OCI-M2 (cell line): ENCODE data around the gene AIMP2.
"Not testable (repeated sequence)": the region's sequence is repeated elsewhere in the genome, so short reads cannot be mapped to it uniquely, and the experiment has no call there.

Experiments
- DNase-seq: peaks from one replicate; lab custom pipeline; 2025; ENCODE audit not compliant: unreplicated experiment; lab: John Stamatoyannopoulos, UW

The AIMP2 gene

GRCh38 chr7:6026011-6026819, 17.1 kb downstream of the AIMP2 start:
- no peak for DNase-seq

GRCh38 chr7:6026820-6027311, 17.8 kb downstream of the AIMP2 start:
- no peak for DNase-seq

GRCh38 chr7:6027806-6028365, 18.8 kb downstream of the AIMP2 start:
- no peak for DNase-seq

DNA sequence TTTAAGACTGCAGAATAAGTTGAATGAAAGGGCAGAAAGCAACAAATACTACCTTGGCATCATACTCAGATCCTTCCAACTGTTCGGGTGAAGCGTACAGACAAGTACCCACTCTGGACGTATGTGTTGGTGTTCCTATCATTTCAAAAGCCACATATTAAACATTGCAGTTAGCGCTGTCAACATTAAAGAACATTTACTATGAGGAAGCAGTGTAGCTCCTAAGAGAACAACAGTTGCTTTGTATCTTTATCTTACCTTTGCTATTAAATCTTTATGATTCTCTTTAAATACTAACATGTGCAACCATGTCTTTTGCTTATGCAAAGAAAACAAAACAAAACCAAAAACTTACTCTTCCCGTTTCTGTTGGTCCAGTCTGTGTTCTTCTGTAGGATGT, 19.5 kb downstream of the AIMP2 start:
- DNase-seq = no peak

DNA sequence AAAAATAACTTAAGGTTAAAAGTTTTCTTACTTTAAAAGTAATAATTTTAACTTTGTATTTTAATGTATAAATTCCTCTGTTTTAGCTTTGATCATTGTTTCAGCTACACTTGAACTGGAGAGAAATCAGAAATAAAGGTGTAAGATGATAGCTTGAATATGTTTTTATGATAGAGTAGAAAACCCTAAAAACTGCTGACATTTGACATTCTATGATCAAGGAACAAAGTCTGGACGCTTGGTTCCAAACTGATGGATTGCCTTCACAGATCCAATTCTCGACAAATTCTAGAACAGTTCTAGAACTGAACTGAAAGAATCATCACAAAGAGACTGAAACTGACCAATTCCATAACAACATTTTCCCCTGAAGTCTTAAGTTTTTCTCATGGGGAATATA, 21.9 kb downstream of the AIMP2 start, which contains the start of gene ANKRD61:
Gene ANKRD61 (plus strand): TSS at position 389 of the 400 bp plus-strand sequence. CDS start 0 bp downstream, at position 389.
- no peak for DNase-seq

GRCh38 chr7:6031567-6031966, 22.5 kb downstream of the AIMP2 start:
- no peak for DNase-seq

GRCh38 chr7:6032167-6032566, 23.1 kb downstream of the AIMP2 start:
- DNase-seq = peak; percentile 24

DNA sequence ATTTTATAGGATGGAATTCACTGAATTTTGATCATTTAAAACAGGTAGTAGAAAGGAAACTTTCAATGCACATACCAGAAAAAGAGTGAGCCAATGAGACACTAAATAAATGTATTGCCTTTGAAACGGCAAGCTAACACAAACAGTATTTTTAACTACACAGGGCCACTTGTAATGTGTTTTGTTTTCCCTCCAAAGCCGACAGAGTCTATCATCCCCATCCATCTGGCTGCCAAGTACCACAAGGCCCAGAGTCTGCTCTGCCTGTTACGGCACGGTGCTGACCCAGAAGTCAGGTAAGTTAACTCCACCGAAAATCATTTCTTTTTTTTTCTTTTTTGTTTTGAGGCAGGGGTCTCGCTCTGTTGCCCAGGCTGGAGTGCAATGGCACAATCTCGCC, 23.6 kb downstream of the AIMP2 start:
- DNase-seq = no peak

- no peak for DNase-seq
Measured at GRCh38 chr7:6035165-6035564, 26.1 kb downstream of the AIMP2 start.

GRCh38 chr7:6035686-6036085, 26.6 kb downstream of the AIMP2 start:
- DNase-seq = no peak

GRCh38 chr7:6049780-6050179, 40.7 kb downstream of the AIMP2 start:
- no peak for DNase-seq

DNA sequence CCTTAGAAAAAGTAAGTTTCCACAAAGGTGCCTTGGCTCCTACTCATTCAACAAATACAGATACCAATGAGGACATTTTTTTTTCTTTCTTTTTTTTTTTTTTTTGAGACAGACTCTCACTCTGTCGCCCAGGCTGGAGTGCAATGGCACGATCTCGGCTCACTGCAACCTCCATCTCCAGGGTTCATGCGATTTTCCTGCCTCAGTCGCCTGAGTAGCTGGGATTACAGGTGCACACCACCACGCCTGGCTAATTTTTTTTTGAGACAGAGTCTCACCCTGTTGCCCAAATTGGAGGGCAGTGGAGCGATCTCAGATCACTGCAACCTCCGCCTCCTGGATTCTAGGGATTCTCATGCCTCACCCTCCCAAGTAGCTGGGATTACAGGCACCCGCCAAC, 42.1 kb downstream of the AIMP2 start:
- DNase-seq = not testable (repeated sequence)

- no peak for DNase-seq
Measured at GRCh38 chr7:6056616-6057015, 47.5 kb downstream of the AIMP2 start.

- no peak for DNase-seq
Measured at GRCh38 chr7:6057316-6058129, 48.5 kb downstream of the AIMP2 start.

DNA sequence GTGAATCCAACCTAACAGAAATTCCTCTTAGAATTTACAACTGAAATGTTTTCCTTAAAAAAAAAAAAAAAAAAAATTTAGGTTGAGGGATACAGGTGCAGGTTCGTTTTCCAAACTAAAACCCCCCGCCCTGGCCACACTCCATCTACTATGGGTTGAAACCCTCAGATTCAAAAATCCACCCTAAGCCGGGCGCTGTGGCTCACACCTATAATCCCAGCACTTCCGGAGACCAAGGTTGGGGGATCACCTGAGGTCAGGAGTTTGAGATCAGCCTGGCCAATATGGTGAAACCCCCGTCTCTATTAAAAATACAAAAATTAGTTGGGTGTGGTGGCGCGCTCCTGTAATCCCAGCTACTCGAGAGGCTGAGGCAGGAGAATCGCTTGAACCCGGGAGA, 50.9 kb downstream of the AIMP2 start:
- DNase-seq = not testable (repeated sequence)

DNA sequence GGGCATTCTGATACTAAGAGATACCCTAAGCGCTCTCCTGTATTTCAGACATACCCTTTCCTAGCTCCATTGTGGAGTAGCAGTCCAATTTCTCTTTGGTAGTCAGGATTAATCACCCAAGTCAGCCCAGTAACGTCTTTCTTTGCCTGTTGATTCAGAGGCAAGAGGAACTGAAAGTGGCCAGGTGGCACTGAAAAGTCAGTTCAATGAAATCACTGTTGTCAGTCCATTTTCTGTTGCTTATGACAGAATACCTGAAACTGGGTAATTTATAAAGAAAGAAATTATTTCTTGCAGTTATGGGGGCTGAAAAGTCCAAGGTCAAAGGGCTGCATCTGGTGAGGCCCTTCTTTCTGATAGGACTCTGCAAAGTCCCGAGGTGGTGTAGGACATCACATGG, 62.3 kb downstream of the AIMP2 start:
- no peak for DNase-seq
